GM10847 (cell line): ENCODE data around the gene C1QTNF6.

Experiments
- POLR2A ChIP-seq: IDR thresholded peaks from 2 replicates; pipeline ENCODE4 v1.6.1; 2011; ENCODE audit not compliant: insufficient read length; ENCODE audit errors: extremely low read depth

The C1QTNF6 gene

GRCh38 chr22:37179622-37180420 lies 8.2 kb downstream of the C1QTNF6 start:
- TF ChIP-seq POLR2A, result no peak

- no peak for TF ChIP-seq POLR2A
These were observed 8.9 kb downstream of the C1QTNF6 start for GRCh38 chr22:37179126-37179470.

DNA sequence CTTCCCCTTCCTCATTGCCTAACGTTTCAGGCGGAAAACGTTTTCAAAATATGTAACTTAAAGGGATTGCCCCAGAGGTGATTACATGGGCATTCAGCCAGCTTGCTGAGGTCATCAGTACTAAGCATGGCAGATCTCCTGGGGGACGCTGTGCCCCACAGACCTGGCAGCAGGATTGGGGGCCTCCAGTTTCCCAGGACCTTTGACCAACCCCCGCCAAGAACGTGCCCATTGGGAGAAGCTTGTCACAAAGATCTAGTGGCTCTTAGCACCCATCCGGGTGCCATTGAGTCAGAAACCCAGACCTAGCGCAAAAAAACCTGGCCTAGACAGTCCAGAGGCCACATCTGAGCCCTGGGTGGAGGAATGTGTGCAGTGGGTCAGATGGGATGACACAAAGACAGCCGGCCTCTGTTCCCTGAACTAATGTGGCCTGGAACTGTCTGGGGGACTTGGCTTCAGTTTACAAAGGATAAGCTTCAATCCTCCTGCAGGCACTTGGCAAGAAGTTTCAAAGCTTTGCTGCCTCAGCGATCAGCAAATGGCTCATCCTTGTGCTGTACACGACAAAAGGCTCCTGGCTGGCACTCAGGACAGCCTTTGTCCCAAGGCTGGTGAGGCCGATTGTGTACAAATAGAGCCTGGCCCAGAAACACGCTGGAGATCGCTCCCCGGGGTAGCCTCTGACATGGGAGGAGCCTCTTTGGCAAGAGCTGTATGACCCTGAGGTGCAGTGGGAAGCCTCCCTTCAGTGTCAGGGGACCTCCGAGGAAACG lies 9.5 kb downstream of the C1QTNF6 start:
- TF ChIP-seq POLR2A, result no peak

DNA sequence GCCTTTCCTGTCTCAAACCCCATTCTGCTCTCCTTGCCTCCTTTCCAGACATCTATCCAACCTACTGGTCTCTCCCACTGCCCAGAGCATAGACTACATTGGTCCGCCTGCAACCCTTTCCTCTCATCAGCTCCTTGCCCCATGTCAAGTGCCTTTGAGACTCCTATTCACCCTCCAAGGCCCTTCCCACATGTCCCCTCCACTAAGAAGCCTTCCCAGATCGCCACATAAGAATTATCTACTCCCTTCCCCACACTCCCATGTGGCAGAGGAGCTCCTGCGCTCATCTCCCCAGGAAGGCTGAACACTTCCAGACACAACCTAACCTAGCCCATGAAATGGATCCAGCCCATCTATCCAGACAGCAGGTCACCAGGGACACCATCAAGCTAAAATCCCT lies 10.3 kb downstream of the C1QTNF6 start:
- TF ChIP-seq POLR2A, result no peak

DNA sequence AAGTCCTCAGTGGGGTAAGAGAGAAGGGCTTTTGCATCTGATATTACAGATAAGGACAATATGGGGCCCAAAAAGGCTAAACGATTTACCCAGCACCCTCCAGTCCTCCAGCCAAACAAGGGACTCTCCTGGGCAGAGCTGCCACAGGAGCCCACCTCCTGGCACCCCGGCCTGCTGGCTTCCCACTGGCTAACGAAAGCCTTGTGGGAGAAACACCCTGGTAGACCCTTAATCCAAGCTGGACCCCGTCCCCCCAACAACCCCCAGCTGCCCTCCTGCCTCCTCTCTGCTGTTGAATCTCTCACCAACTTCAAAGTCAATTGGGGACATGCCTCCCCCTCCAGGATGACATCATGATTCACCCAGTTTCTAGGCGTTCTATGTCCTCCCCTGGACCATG lies 10.8 kb downstream of the C1QTNF6 start:
- no peak for TF ChIP-seq POLR2A

GRCh38 chr22:37176464-37177061 lies 11.5 kb downstream of the C1QTNF6 start:
- TF ChIP-seq POLR2A, result no peak

- TF ChIP-seq POLR2A, result no peak
These were observed 12.4 kb downstream of the C1QTNF6 start for GRCh38 chr22:37175414-37176281.

GRCh38 chr22:37174964-37175363 lies 13.1 kb downstream of the C1QTNF6 start:
- TF ChIP-seq POLR2A, result no peak

DNA sequence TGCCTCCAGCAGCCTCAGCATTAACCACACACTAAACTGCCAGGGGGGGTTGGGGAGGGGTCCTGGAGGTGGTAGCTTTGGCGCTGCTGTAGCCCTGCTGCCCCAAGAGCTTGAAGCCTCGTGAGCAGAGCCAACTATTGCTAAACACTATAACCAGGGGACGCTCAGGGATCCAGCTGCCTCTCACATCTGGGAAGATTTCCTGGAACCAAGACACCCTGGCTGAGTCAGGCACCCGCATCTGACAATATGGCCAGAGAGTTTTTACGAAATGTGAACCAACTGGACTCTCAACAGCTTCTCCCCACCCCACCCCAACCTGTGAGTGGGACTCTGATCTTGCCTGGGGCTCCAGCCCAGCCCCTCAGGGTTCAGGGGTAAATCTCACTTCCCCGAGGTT lies 14.3 kb downstream of the C1QTNF6 start:
- TF ChIP-seq POLR2A, result no peak

GRCh38 chr22:37172266-37173245 lies 15.5 kb downstream of the C1QTNF6 start:
- no peak for TF ChIP-seq POLR2A

DNA sequence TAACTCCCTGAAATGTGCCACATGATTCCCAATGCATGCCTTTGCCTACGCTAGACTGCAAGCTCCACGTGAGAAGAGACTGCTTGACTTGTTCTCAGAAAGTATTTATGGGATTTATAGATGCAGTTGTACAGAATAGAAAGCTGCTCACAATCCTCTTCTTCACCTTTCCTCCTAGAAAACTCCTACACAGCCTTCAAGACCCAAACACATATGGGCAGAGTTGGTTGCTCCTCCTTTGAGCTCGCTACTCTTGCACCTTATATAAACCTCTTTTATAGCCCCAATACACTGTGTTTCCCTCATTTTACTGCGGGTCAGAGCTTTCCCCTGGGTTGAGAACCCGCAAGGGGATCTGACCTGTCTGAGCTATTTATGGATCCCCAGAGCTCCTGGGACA lies 16.4 kb downstream of the C1QTNF6 start:
- no peak for TF ChIP-seq POLR2A

GRCh38 chr22:37169947-37170688 lies 17.9 kb downstream of the C1QTNF6 start:
- no peak for TF ChIP-seq POLR2A

DNA sequence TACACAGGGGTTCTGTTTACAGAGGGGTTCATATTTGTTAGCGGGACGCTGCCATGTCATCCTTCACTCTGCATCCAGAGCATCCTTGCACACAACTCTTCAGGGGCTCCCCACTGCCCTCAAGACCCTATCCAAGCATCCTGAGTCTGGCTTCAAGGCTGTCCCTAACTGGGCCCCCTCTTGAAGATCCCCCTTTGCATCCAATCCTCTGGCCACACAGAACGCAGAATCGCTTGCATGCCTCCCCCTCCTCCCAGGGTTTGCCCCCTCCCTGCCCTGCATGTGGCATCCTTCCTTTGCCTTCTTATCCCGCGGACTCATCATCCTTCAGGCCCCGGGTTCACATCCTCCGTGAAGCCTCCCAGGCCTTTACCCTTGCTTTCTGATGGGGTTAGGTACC lies 18.6 kb downstream of the C1QTNF6 start:
- TF ChIP-seq POLR2A, result no peak
